ENCODE measurements around the gene NUP210.

Gene NUP210

GRCh38 chr3:13268961-13269441 is 151.1 kb downstream of the NUP210 start:
- H3K27me3 ChIP-seq (ENCODE audit: insufficient read depth, low read length, poor library complexity): no peaks in the 10 kb centered on the region
- H3K4me2 ChIP-seq (ENCODE audit: insufficient read depth, low read length): no peak overlapping the region
- DNase-seq: no peak
- H3K27ac ChIP-seq (ENCODE audit: low read length): no peak overlapping the region
- no peak overlapping the region for H3K4me3 ChIP-seq (ENCODE audit: low read depth in 1 of 2, low read length in 2 of 2)
- peaks cover 11% of the 10 kb centered on the region for H3K4me1 ChIP-seq (ENCODE audit: insufficient read depth, low read length)
- no peaks in the 10 kb centered on the region for H3K9me3 ChIP-seq (ENCODE audit: insufficient read depth, low read length, severe bottlenecking)
- no peak overlapping the region for H3K9ac ChIP-seq (ENCODE audit: low read depth, low read length)
- H3K36me3 ChIP-seq (ENCODE audit: insufficient read depth, low read length): no peaks in the 10 kb centered on the region
- H2AFZ ChIP-seq (ENCODE audit: low read depth, low read length): no peak overlapping the region
- no peaks in the 10 kb centered on the region for H3K79me2 ChIP-seq (ENCODE audit: insufficient read depth, low read length)
- no peak for ATAC-seq (ENCODE audit: insufficient read depth, low read depth)
- H4K20me1 ChIP-seq (ENCODE audit: insufficient read depth, low read length): no peaks in the 10 kb centered on the region
- TF ChIP-seq EZH2 (IDR thresholded peaks at IDR 0.05; ENCODE audit: borderline replicate concordance, low read depth, low read length, severe bottlenecking): no peak
- no peak for TF ChIP-seq CTCF (IDR thresholded peaks at IDR 0.05; ENCODE audit: borderline replicate concordance, extremely low read depth, low read length, poor library complexity, severe bottlenecking)

DNA sequence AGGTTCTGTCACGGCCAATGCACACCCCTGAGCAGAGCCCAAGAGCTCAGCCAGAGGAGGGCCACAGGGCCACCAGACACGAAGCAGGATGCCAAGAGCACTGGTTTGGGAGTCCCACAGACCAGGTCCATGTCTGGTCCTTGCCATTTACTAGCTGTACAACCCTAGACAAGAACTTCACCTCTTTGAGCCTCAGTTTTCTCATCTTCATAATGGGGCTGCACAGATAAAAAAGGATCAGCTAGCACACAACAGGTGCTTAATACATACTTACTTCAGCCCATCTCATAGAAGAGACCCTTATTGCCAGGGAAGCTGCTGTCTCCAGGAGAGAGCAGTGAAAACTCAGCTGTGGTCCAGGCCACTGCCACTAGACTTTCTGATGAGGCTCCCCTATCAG is 152.0 kb downstream of the NUP210 start:
- H3K27me3 ChIP-seq (ENCODE audit: insufficient read depth, low read length, poor library complexity): no peaks in the 10 kb centered on the region
- H2AFZ ChIP-seq (ENCODE audit: low read depth, low read length): no peak overlapping the region
- peaks cover 13% of the 10 kb centered on the region for H3K4me1 ChIP-seq (ENCODE audit: insufficient read depth, low read length)
- H3K9ac ChIP-seq (ENCODE audit: low read depth, low read length): no peak overlapping the region
- DNase-seq (no peak), ATAC-seq (ENCODE audit: insufficient read depth, low read depth) (no peak)
- no peaks in the 10 kb centered on the region for H4K20me1 ChIP-seq (ENCODE audit: insufficient read depth, low read length)
- no peak overlapping the region for H3K4me2 ChIP-seq (ENCODE audit: insufficient read depth, low read length)
- no peaks in the 10 kb centered on the region for H3K79me2 ChIP-seq (ENCODE audit: insufficient read depth, low read length)
- no peaks in the 10 kb centered on the region for H3K9me3 ChIP-seq (ENCODE audit: insufficient read depth, low read length, severe bottlenecking)
- TF ChIP-seq EZH2 (IDR thresholded peaks at IDR 0.05; ENCODE audit: borderline replicate concordance, low read depth, low read length, severe bottlenecking) (no peak), CTCF (IDR thresholded peaks at IDR 0.05; ENCODE audit: borderline replicate concordance, extremely low read depth, low read length, poor library complexity, severe bottlenecking) (no peak)
- no peaks in the 10 kb centered on the region for H3K36me3 ChIP-seq (ENCODE audit: insufficient read depth, low read length)
- H3K27ac ChIP-seq (ENCODE audit: low read length): no peak overlapping the region
- no peak overlapping the region for H3K4me3 ChIP-seq (ENCODE audit: low read depth in 1 of 2, low read length in 2 of 2)

- no peaks in the 10 kb centered on the region for H4K20me1 ChIP-seq (ENCODE audit: insufficient read depth, low read length)
- no peaks in the 10 kb centered on the region for H3K9me3 ChIP-seq (ENCODE audit: insufficient read depth, low read length, severe bottlenecking)
- no peak overlapping the region for H3K4me2 ChIP-seq (ENCODE audit: insufficient read depth, low read length)
- ATAC-seq (ENCODE audit: insufficient read depth, low read depth): no peak
- no peaks in the 10 kb centered on the region for H3K79me2 ChIP-seq (ENCODE audit: insufficient read depth, low read length)
- H3K27ac ChIP-seq (ENCODE audit: low read length): no peak overlapping the region
- TF ChIP-seq CTCF (IDR thresholded peaks at IDR 0.05; ENCODE audit: borderline replicate concordance, extremely low read depth, low read length, poor library complexity, severe bottlenecking) (no peak), EZH2 (IDR thresholded peaks at IDR 0.05; ENCODE audit: borderline replicate concordance, low read depth, low read length, severe bottlenecking) (no peak)
- H2AFZ ChIP-seq (ENCODE audit: low read depth, low read length): no peak overlapping the region
- H3K4me3 ChIP-seq (ENCODE audit: low read depth in 1 of 2, low read length in 2 of 2): no peak overlapping the region
- no peaks in the 10 kb centered on the region for H3K27me3 ChIP-seq (ENCODE audit: insufficient read depth, low read length, poor library complexity)
- peaks cover 26% of the 10 kb centered on the region for H3K4me1 ChIP-seq (ENCODE audit: insufficient read depth, low read length)
- H3K36me3 ChIP-seq (ENCODE audit: insufficient read depth, low read length): no peaks in the 10 kb centered on the region
- H3K9ac ChIP-seq (ENCODE audit: low read depth, low read length): no peak overlapping the region
- no peak for DNase-seq
These were observed 153.3 kb downstream of the NUP210 start for GRCh38 chr3:13266651-13267362.
